HEK293 (cell line): Measurements from ENCODE around the gene PCYOX1L.

ENCODE experiments used
- ATF2 ChIP-seq: fragments of 450-650 bp; formaldehyde crosslinking; IDR thresholded peaks from 2 replicates; pipeline ENCODE4 v1.5.1; 2016; ENCODE audit warnings: missing biosample characterization, missing genetic modification characterization, low read depth
- HIC1 ChIP-seq: fragments of 450-650 bp; formaldehyde crosslinking; IDR thresholded peaks from 2 replicates; pipeline ENCODE4 v1.5.1; 2016; ENCODE audit warnings: missing biosample characterization, missing genetic modification characterization
- KLF10 ChIP-seq: fragments of 450-650 bp; IDR thresholded peaks from 2 replicates; pipeline ENCODE4 v1.5.1; 2018; ENCODE audit warnings: missing biosample characterization, mild to moderate bottlenecking, missing genetic modification characterization
- KLF8 ChIP-seq: fragments of 450-650 bp; formaldehyde crosslinking; IDR thresholded peaks from 2 replicates; pipeline ENCODE4 v1.5.1; 2016; ENCODE audit warnings: missing biosample characterization, missing genetic modification characterization
- PBX3 ChIP-seq: sonication (generic); formaldehyde crosslinking; IDR thresholded peaks from 2 replicates; pipeline ENCODE4 v1.8.1; 2022; ENCODE audit warnings: mild to moderate bottlenecking, moderate library complexity, missing genetic modification reagents
- PRDM1 ChIP-seq: fragments of 450-650 bp; formaldehyde crosslinking; IDR thresholded peaks from 2 replicates; pipeline ENCODE4; 2016; ENCODE audit warnings: missing biosample characterization, missing genetic modification characterization
- SCRT1 ChIP-seq: fragments of 450-650 bp; formaldehyde crosslinking; IDR thresholded peaks from 2 replicates; pipeline ENCODE4 v1.5.1; 2016; ENCODE audit warnings: missing biosample characterization, missing genetic modification characterization, borderline replicate concordance
- SCRT2 ChIP-seq: fragments of 450-650 bp; formaldehyde crosslinking; IDR thresholded peaks from 2 replicates; pipeline ENCODE4 v1.5.1; 2016; ENCODE audit warnings: missing biosample characterization, missing genetic modification characterization
- SP2 ChIP-seq: fragments of 450-650 bp; formaldehyde crosslinking; IDR thresholded peaks from 2 replicates; pipeline ENCODE4 v1.5.1; 2016; ENCODE audit warnings: missing biosample characterization, missing genetic modification characterization
- SP3 ChIP-seq: fragments of 450-650 bp; formaldehyde crosslinking; IDR thresholded peaks from 2 replicates; pipeline ENCODE4 v1.5.1; 2016; ENCODE audit warnings: missing biosample characterization, missing genetic modification characterization
- TRIM28 ChIP-seq: IDR thresholded peaks from 2 replicates; pipeline ENCODE4 v1.6.1; 2011; ENCODE audit warnings: low read length, control low read depth, borderline replicate concordance
- YY1 ChIP-seq: fragments of 450-650 bp; formaldehyde crosslinking; IDR thresholded peaks from 2 replicates; pipeline ENCODE4 v1.5.1; 2018; ENCODE audit warnings: missing biosample characterization, missing genetic modification characterization
- ZBTB17 ChIP-seq: fragments of 450-650 bp; formaldehyde crosslinking; IDR thresholded peaks from 2 replicates; pipeline ENCODE4 v1.5.1; 2016; ENCODE audit warnings: missing biosample characterization, missing genetic modification characterization
- ZFP41 ChIP-seq: fragments of 450-650 bp; formaldehyde crosslinking; IDR thresholded peaks from 2 replicates; pipeline ENCODE4 v1.5.1; 2016; ENCODE audit warnings: missing biosample characterization, missing genetic modification characterization, borderline replicate concordance
- ZIC2 ChIP-seq: fragments of 450-650 bp; formaldehyde crosslinking; IDR thresholded peaks from 2 replicates; pipeline ENCODE4 v1.5.1; 2016; ENCODE audit warnings: missing biosample characterization, missing genetic modification characterization
- ZNF10 ChIP-seq: fragments of 450-650 bp; formaldehyde crosslinking; IDR thresholded peaks from 2 replicates; pipeline ENCODE4 v1.5.1; 2017; ENCODE audit warnings: missing biosample characterization, missing genetic modification characterization
- ZNF121 ChIP-seq: fragments of 450-650 bp; formaldehyde crosslinking; IDR thresholded peaks from 2 replicates; pipeline ENCODE4 v1.5.1; 2016; ENCODE audit warnings: missing biosample characterization, missing genetic modification characterization
- ZNF2 ChIP-seq: fragments of 450-650 bp; formaldehyde crosslinking; IDR thresholded peaks from 2 replicates; pipeline ENCODE4 v1.5.1; 2016; ENCODE audit warnings: missing biosample characterization, missing genetic modification characterization
- ZNF221 ChIP-seq: fragments of 450-650 bp; formaldehyde crosslinking; IDR thresholded peaks from 2 replicates; pipeline ENCODE4 v1.5.1; 2017; ENCODE audit warnings: missing biosample characterization, missing genetic modification characterization, borderline replicate concordance
- ZNF248 ChIP-seq: fragments of 450-650 bp; formaldehyde crosslinking; IDR thresholded peaks from 2 replicates; pipeline ENCODE4 v1.5.1; 2017; ENCODE audit warnings: missing biosample characterization, missing genetic modification characterization
- ZNF423 ChIP-seq: fragments of 450-650 bp; formaldehyde crosslinking; IDR thresholded peaks from 2 replicates; pipeline ENCODE4 v1.5.1; 2016; ENCODE audit warnings: missing biosample characterization, missing genetic modification characterization
- ZNF510 ChIP-seq: fragments of 450-650 bp; formaldehyde crosslinking; IDR thresholded peaks from 2 replicates; pipeline ENCODE4 v1.5.1; 2018; ENCODE audit warnings: mild to moderate bottlenecking, missing genetic modification characterization, missing biosample characterization; ENCODE audit not compliant: insufficient replicate concordance
- ZNF518A ChIP-seq: fragments of 450-650 bp; formaldehyde crosslinking; conservative IDR thresholded peaks from 2 replicates; pipeline ENCODE4 v1.5.1; 2016; ENCODE audit warnings: low read depth, missing biosample characterization, missing genetic modification characterization
- ZNF596 ChIP-seq: fragments of 450-650 bp; IDR thresholded peaks from 2 replicates; pipeline ENCODE4 v1.5.0; 2018; ENCODE audit warnings: missing biosample characterization, mild to moderate bottlenecking, missing genetic modification characterization, moderate library complexity
- ZNF600 ChIP-seq: fragments of 450-650 bp; formaldehyde crosslinking; IDR thresholded peaks from 2 replicates; pipeline ENCODE4 v1.5.1; 2016; ENCODE audit warnings: missing biosample characterization, missing genetic modification characterization
- ZNF626 ChIP-seq: fragments of 450-650 bp; sonication (Bioruptor Pico); formaldehyde crosslinking; IDR thresholded peaks from 2 replicates; pipeline ENCODE4 v1.5.1; 2018; ENCODE audit warnings: missing biosample characterization, missing genetic modification characterization, inconsistent platforms
- ZNF658 ChIP-seq: fragments of 450-650 bp; formaldehyde crosslinking; IDR thresholded peaks from 2 replicates; pipeline ENCODE4; 2016; ENCODE audit warnings: missing biosample characterization, missing genetic modification characterization
- ZNF76 ChIP-seq: fragments of 450-650 bp; formaldehyde crosslinking; IDR thresholded peaks from 2 replicates; pipeline ENCODE4; 2016; ENCODE audit warnings: low read depth, missing biosample characterization, missing genetic modification characterization, borderline replicate concordance
- ZNF776 ChIP-seq: fragments of 450-650 bp; formaldehyde crosslinking; IDR thresholded peaks from 2 replicates; pipeline ENCODE4 v1.5.0; 2017; ENCODE audit warnings: missing biosample characterization, missing genetic modification characterization, borderline replicate concordance
- ZNF792 ChIP-seq: fragments of 450-650 bp; formaldehyde crosslinking; IDR thresholded peaks from 2 replicates; pipeline ENCODE4 v1.5.1; 2016; ENCODE audit warnings: missing biosample characterization, missing genetic modification characterization
- ZSCAN16 ChIP-seq: fragments of 450-650 bp; formaldehyde crosslinking; IDR thresholded peaks from 2 replicates; pipeline ENCODE4 v1.5.1; 2016; ENCODE audit warnings: missing biosample characterization, missing genetic modification characterization
- ZSCAN23 ChIP-seq: fragments of 450-650 bp; formaldehyde crosslinking; IDR thresholded peaks from 2 replicates; pipeline ENCODE4 v1.5.1; 2016; ENCODE audit warnings: missing biosample characterization, missing genetic modification characterization
- ZXDB ChIP-seq: fragments of 450-650 bp; formaldehyde crosslinking; IDR thresholded peaks from 2 replicates; pipeline ENCODE4 v1.5.1; 2016; ENCODE audit warnings: missing biosample characterization, missing genetic modification characterization

Gene PCYOX1L

GRCh38 chr5:149320791-149321330, 37.0 kb upstream of the PCYOX1L start (continued):
- TF ChIP-seq ZNF518A (tag by site-specific recombination) (peak; percentile 62), ZNF626 (tag by site-specific recombination) (no peak), PRDM1 (tag by site-specific recombination) (peak; percentile 75), ZNF776 (no peak), TRIM28 (no peak), KLF10 (tag by site-specific recombination) (peak; percentile 44; the same call in 1 of the 2 replicates), ZNF596 (tag by site-specific recombination) (peak; percentile 43; the same call in 1 of the 2 replicates), HIC1 (no peak), ZXDB (tag by site-specific recombination) (no peak), ZNF792 (tag by site-specific recombination) (no peak), ZSCAN23 (tag by site-specific recombination) (no peak), KLF8 (tag by site-specific recombination) (no peak), ZNF121 (tag by site-specific recombination) (peak; percentile 90), ZNF76 (tag by site-specific recombination) (no peak), ZNF221 (tag by site-specific recombination) (no peak), PBX3 (CRISPR knock-in tag) (no peak), ATF2 (tag by site-specific recombination) (no peak), ZNF248 (no peak), ZIC2 (tag by site-specific recombination) (peak; percentile 22; the same call in 1 of the 2 replicates), ZNF658 (tag by site-specific recombination) (no peak), SCRT2 (peak; percentile 75), SP2 (tag by site-specific recombination) (peak; percentile 23; the same call in 1 of the 2 replicates), ZNF423 (tag by site-specific recombination) (no peak), ZBTB17 (peak; percentile 83), SP3 (tag by site-specific recombination) (0 out of 2 replicates have a peak, but pooled peaks have one; percentile 44), ZNF510 (tag by site-specific recombination) (peak; percentile 88), ZSCAN16 (tag by site-specific recombination) (no peak), ZNF10 (tag by site-specific recombination) (peak; percentile 98), ZNF2 (tag by site-specific recombination) (0 out of 2 replicates have a peak, but pooled peaks have one; percentile 30), YY1 (tag by site-specific recombination) (no peak), ZFP41 (tag by site-specific recombination) (no peak), SCRT1 (tag by site-specific recombination) (no peak; the same call in 1 of the 2 replicates), ZNF600 (tag by site-specific recombination) (no peak; the same call in none of the 2 replicates)
